GM21786 (cell line): ENCODE results near the gene SDF4.

Experiments used
- ATAC-seq: cut with Tn5 transposase; IDR thresholded peaks from one replicate; pipeline ENCODE4 v1.9.1; 2021; ENCODE audit not compliant: unreplicated experiment

SDF4 gene

GRCh38 chr1:1168451-1169411 is 63.1 kb downstream of the SDF4 start:
- ATAC-seq = no peak

- no peak for ATAC-seq
Measured at GRCh38 chr1:1167841-1168450, 63.9 kb downstream of the SDF4 start.

GRCh38 chr1:1167398-1167821 is 64.4 kb downstream of the SDF4 start:
- no peak for ATAC-seq
